Hematopoietic multipotent progenitor cell treated with erythropoietin and hydrocortisone succinate and interleukin-3 and kit ligand, for 17 days (in vitro differentiated cells): ENCODE data around the gene OPHN1.
"Not testable (repeated sequence)": the region's sequence is repeated elsewhere in the genome, so short reads cannot be mapped to it uniquely, and the experiment has no call there.

Experiments
- DNase-seq: peaks from one replicate; pipeline ENCODE4 v3.0.0-alpha.2; 2015; ENCODE audit warnings: low spot score

Gene OPHN1

DNA sequence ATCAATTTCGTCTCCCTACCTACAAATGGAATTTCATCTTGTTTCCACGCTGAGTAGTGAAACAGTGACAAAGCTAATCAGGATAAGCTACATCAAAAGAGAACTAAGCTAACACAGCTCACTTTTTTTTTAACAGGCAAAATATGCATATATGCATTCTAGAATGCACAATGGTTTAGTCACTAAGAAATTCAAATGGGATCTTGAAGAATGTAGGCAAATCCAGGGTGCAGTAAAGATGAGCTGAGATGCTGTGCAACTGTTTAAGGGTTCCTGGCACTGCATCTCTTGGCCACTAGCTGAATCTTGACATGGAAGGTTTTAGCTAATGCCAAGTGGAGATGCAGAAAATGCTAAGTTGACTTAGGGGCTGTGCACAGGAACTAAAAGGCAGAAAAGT is 363.2 kb downstream of the OPHN1 start:
- not testable (repeated sequence) for DNase-seq

DNA sequence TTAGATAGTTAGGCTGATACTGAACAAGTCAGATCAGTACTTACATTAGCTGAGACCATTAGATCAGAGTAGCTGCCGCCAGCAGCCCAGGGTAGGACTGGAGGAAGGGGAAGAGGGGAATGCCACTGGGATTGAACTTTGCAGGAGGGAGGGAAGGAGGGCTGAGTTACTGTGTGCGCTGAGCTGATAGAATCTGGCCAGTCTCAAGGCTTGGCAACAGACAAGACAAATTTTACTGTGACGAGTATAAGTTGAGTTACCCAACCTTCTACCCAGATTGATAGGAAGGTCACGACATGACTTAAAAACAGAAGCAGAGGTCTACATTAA is 372.1 kb downstream of the OPHN1 start:
- DNase-seq, result no peak

DNA sequence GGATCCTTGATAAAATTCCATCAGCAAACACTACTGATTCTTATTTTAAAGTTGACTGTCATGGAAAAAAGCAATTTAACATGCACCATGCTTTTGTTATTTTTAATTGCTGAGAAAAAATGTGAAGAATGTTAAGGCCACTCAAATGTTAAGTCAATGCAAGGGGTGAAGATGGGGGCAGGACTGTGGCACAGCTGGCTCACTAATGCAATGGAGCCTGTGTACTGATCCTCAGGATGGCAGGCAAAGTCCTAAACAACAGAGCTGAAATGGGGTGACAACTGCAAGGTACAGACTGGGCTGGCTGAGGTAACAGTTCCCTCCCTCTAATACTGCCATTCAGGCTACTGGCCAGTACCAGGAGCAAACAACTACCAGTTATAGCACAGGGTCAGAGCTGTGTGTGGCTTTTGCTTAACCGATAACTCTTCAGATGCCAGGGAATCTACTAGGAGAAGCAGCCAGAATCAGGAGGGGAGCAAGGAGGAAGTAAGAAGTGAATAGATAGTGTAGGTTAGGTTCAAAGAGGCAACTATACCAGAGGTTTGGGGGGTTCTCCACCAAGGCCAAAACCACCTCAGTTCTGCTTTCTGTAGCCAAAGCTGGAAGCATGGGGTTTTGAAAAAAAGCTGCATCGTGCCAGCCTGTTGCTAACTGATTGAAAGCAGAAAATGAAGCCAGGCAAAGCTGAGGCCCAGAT is 372.6 kb downstream of the OPHN1 start:
- DNase-seq, result no peak

- DNase-seq, result no peak
Observed at GRCh38 chrX:68059469-68059868, 373.8 kb downstream of the OPHN1 start.

DNA sequence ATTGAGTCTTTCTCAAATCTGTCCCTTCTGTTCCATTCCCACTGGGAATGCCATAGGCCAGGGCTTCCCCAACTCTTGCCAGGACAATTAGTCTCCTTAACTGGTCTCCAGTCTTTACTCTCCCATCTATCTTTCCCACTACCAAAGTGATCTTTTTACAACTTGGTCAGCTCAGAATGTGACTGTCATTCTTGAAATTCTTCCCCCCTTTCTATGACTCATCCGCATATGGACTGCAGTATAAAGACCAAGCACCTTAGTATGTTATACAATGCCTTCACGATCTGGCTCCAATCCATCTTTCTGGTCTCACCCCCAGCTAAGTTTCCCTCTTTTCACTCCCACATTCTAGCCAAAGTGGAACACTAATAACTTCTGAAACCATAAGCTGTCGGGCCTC is 383.8 kb downstream of the OPHN1 start:
- no peak for DNase-seq

GRCh38 chrX:68048774-68049173 is 384.5 kb downstream of the OPHN1 start:
- no peak for DNase-seq

GRCh38 chrX:68045008-68045577 is 388.2 kb downstream of the OPHN1 start:
- no peak for DNase-seq

DNA sequence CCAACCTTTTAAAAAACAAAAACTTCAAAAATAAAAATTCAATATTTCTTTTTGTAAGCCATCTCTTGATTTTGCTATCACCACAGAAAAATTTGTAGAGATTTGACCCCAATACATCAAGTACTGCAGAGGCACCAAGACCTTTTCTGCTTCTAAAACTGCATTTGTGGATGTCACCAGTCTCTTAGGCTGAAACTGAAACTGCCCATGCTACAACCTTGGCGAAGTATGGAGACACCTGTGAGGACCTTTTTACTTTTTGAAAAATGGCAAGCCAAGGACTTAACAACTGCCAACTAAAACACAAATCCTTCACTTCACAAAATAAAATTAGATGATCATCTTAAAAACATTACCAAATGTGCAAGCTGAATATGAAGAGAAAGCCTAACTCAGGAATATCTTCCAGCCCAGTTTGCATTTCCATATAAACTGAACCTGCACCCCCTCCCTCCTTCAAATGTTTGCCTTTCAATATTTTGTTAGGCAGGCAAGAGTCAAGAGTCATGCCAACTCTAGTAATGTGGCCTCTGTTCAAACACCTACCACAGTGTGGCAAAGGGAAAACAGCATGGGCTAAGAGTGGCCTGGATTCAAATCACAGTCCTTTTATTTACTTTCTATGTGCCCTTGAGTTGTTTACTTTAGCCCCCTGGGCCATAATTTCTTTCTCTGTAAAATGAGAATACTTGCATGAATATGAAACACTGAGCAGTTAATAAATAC is 389.4 kb downstream of the OPHN1 start:
- no peak for DNase-seq

GRCh38 chrX:68041110-68041509 is 392.2 kb downstream of the OPHN1 start:
- no peak for DNase-seq

DNA sequence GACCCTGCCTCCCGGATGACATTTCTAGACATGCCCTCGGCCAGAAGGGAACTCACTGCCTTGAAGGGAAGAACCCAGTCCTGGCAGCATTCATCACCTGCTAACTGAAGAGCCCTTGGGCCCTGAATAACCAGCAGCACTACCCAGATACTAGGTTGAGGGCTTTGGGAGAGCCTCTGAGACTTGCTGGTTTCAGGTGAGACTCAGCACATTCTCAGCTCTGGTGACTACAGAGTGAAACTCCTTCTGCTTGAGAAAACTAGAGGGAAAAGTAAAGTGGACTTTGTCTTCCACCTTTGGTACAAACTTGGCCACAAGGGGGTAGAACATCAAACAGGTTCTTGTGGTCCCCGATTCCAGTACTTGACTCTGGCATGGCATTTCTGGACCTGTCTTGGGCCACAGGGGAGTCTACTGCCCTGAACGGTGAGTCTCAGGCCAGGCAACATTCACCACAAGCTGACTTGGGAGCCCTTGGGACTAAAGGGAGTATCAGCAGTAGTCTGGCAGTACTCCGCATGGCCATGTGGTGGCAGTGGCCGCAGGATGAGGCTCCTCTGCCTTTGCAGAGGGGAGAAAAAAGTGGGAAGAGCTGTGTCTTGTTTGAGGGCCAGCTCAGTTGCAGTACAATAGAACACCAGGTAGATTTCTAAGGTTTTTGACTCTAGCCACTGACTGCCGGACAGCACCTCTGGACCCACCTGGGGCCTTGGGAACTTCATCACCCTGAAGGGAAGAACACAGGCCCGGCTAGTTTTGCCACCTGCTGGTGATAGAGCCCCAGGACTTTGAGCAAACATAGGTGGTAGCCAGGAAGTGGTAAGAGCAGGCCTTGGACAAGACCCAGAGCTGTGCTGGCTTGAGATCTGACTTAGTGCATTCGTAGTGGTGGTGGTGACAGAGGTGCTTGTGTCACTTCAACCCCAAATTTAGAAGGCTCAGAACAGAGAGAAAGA is 414.8 kb downstream of the OPHN1 start:
- DNase-seq, result no peak

DNA sequence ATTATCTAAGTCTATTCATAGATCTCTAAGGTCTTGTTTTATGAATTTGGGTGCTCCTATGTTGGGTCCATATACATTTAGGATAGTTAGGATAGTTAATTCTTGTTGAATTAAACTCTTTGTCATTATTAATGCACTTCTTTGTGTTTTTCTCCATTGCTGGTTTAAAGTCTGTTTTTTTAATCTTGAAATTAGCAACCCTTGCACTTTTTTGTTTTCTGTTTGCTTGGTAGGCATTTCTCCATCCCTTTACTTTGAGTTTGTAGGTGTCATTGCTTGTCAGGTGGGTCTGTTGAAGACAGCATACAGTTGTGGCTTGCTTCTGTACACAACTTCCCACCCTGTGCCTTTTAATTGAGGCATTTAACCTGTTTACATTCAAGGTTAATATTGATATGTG is 434.8 kb downstream of the OPHN1 start:
- DNase-seq, result no peak
